ENCODE data around the gene RPL36.
"Not testable (repeated sequence)": the region's sequence is repeated elsewhere in the genome, so short reads cannot be mapped to it uniquely, and the experiment has no call there.

Gene RPL36

GRCh38 chr19:5674714-5675113, 15.4 kb upstream of the RPL36 start:
- no peak for DNase-seq (ENCODE audit: low spot score)

GRCh38 chr19:5676105-5676771, 13.9 kb upstream of the RPL36 start:
- DNase-seq (ENCODE audit: low spot score) = no peak

GRCh38 chr19:5676772-5677105, 13.4 kb upstream of the RPL36 start:
- no peak for DNase-seq (ENCODE audit: low spot score)

GRCh38 chr19:5677136-5677535, 13.0 kb upstream of the RPL36 start:
- DNase-seq (ENCODE audit: low spot score) = no peak

- DNase-seq (ENCODE audit: low spot score) = no peak
Observed at GRCh38 chr19:5677580-5677979, 12.5 kb upstream of the RPL36 start.

- no peak for DNase-seq (ENCODE audit: low spot score)
Observed at GRCh38 chr19:5678071-5678718, 11.9 kb upstream of the RPL36 start.

GRCh38 chr19:5679289-5680083, 10.6 kb upstream of the RPL36 start:
- no peak for DNase-seq (ENCODE audit: low spot score)

- no peak for DNase-seq (ENCODE audit: low spot score)
Observed at GRCh38 chr19:5680084-5680436, 10.0 kb upstream of the RPL36 start.

GRCh38 chr19:5680437-5681368, 9.4 kb upstream of the RPL36 start, which contains the start of the genes HSD11B1L and MICOS13:
Gene HSD11B1L, plus strand, starts transcription at chr19:5681027. Its CDS starts 3,806 bp downstream, at chr19:5684833.
Gene MICOS13, minus strand, starts transcription at chr19:5680516. Its CDS starts 30 bp downstream, at chr19:5680486.
- DNase-seq (ENCODE audit: low spot score) = peak; percentile 98

- DNase-seq (ENCODE audit: low spot score) = no peak
Observed at GRCh38 chr19:5681391-5682106, 8.5 kb upstream of the RPL36 start.

GRCh38 chr19:5682107-5682482, 8.0 kb upstream of the RPL36 start:
- DNase-seq (ENCODE audit: low spot score) = no peak

- no peak for DNase-seq (ENCODE audit: low spot score)
Observed at GRCh38 chr19:5683177-5683886, 6.8 kb upstream of the RPL36 start.

GRCh38 chr19:5684694-5685430, 5.2 kb upstream of the RPL36 start:
- DNase-seq (ENCODE audit: low spot score) = no peak

GRCh38 chr19:5686326-5686646, 3.8 kb upstream of the RPL36 start:
- DNase-seq (ENCODE audit: low spot score) = no peak

- peak; percentile 100 for DNase-seq (ENCODE audit: low spot score)
Observed at GRCh38 chr19:5686647-5687359, 3.3 kb upstream of the RPL36 start.

- no peak for DNase-seq (ENCODE audit: low spot score)
Observed at GRCh38 chr19:5687360-5688198, 2.5 kb upstream of the RPL36 start.

GRCh38 chr19:5688262-5688881, 1.7 kb upstream of the RPL36 start:
- DNase-seq (ENCODE audit: low spot score) = not testable (repeated sequence)

All from HuH-7.5 (cell line).